Activated CD8-positive, alpha-beta memory T cell treated with anti-CD3 and anti-CD28 coated beads for 36 hours (primary cell): ENCODE results near the gene LAMTOR5. TPM values are rescaled to one million over a fixed set of nuclear protein-coding genes. Genes with fewer than 3 reads are reported as not detected.
"Not testable (repeated sequence)": the region's sequence is repeated elsewhere in the genome, so short reads cannot be mapped to it uniquely, and the experiment has no call there.

Experiments used
- CTCF ChIA-PET: fragments of 350-600 bp; sonication (Branson Sonifier 250); formaldehyde crosslinking; loops from one replicate; lab custom pipeline; 2021; ENCODE audit warnings: antibody characterized with exemption; lab: Charles Lee
- POLR2A ChIA-PET: fragments of 350-600 bp; sonication (Branson Sonifier 250); formaldehyde crosslinking; loops from one replicate; lab custom pipeline; 2021; ENCODE audit warnings: antibody characterized with exemption; lab: Charles Lee
- total RNA-seq, 2 experiments: library from RNA; stranded (reverse); gene quantifications; one replicate each; pipeline ENCODE4 v1.2.3, GENCODE V29; 2021

LAMTOR5 gene
- 100 to 1,000 TPM; 165 to 173 TPM for total RNA-seq

GRCh38 chr1:110407260-110408210 is at the start of gene LAMTOR5:
Gene LAMTOR5 (minus strand): TSS chr1:110407694. CDS start chr1:110407620, 74 bp downstream.
- POLR2A ChIA-PET = interaction anchor here (0.8 to 1.4 kb wide), 4 partner anchors 10 to 557 kb away, joined by 3 to 5 read pairs (median 3); partner anchors contain the start of gene RBM15
- CTCF ChIA-PET = interaction anchor here (1.0 to 2.7 kb wide), 5 partner anchors 53 to 205 kb away, joined by 3 to 13 read pairs (median 8); no protein-coding TSS in a partner anchor

GRCh38 chr1:110457206-110457605 is 49.7 kb upstream of the LAMTOR5 start:
- POLR2A ChIA-PET = no interaction called here
- CTCF ChIA-PET = interaction anchor here (0.6 to 1.8 kb wide), 3 partner anchors 49 to 250 kb away, joined by 3 to 5 read pairs (median 4); no protein-coding TSS in a partner anchor

- POLR2A ChIA-PET = no interaction called here
- CTCF ChIA-PET = interaction anchor here (1.3 kb wide), 1 partner anchor 252 kb away, joined by 5 read pairs; no protein-coding TSS in a partner anchor
Measured at GRCh38 chr1:110455151-110455550, 47.7 kb upstream of the LAMTOR5 start.

DNA sequence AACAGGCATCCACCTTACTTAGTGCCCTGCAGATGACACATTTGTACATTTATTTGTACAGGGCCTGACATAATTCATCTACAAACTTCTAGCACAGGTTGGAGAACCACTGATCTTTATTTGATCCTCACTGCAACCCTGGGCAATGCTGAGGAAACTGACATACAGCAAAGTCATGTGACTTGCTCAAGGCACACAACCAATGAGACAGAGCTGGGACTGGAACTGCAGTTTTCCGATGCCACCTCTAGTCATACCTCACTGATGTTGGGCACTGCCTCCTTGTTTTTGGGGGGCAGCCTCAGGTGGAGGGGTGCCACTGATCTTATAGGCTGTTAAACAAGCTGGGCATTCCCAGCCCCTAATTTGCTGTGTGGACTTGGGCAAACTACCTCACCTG is 46.8 kb upstream of the LAMTOR5 start:
- POLR2A ChIA-PET = no interaction called here
- CTCF ChIA-PET = interaction anchor here (1.3 kb wide), 1 partner anchor 251 kb away, joined by 5 read pairs; no protein-coding TSS in a partner anchor

GRCh38 chr1:110453829-110454228 is 46.3 kb upstream of the LAMTOR5 start:
- POLR2A ChIA-PET = no interaction called here
- CTCF ChIA-PET = no interaction called here

DNA sequence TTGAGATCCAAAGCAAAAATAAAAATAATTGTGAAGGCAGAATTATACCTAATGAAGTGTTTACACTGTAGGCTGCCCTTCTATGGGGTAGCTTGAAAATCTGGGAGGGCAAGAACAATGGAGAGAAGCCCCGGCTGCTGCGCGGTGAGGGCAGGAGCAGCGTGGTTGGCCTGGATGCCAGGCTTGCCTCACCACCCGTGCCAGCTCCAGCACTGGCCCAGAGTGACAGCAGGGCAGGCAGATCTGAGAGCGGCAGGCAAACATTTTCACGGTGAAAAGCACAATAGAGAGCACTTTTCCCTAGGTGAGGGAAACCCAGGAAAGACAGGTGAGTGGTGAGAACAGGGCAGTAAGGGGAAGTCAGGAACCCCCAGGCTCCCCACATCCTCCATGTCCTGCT is 44.8 kb upstream of the LAMTOR5 start:
- POLR2A ChIA-PET = no interaction called here
- CTCF ChIA-PET = no interaction called here

DNA sequence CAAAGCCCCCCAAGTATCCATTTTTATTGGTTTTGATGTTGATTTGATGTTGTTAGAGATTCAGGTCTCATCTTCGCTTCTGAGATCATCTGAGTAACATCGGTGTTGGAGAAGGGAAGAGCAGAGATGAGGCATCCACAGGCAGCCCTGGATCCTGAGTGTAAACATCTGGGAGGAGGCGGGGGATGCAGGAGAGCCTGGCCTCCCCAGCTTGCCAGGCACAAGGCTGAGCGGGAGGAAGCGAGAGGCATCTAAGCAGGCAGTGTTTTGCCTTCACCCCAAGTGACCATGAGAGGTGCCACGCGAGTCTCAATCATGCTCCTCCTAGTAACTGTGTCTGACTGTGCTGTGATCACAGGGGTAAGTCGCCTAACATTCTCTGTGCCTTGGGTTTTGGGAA is 43.4 kb upstream of the LAMTOR5 start, which contains the start of gene PROK1:
Gene PROK1, plus strand, starts transcription at position 221 of the 400 bp plus-strand sequence. Its CDS starts 68 bp downstream, at position 289.
- ChIA-PET CTCF (no interaction called here), POLR2A (no interaction called here)

DNA sequence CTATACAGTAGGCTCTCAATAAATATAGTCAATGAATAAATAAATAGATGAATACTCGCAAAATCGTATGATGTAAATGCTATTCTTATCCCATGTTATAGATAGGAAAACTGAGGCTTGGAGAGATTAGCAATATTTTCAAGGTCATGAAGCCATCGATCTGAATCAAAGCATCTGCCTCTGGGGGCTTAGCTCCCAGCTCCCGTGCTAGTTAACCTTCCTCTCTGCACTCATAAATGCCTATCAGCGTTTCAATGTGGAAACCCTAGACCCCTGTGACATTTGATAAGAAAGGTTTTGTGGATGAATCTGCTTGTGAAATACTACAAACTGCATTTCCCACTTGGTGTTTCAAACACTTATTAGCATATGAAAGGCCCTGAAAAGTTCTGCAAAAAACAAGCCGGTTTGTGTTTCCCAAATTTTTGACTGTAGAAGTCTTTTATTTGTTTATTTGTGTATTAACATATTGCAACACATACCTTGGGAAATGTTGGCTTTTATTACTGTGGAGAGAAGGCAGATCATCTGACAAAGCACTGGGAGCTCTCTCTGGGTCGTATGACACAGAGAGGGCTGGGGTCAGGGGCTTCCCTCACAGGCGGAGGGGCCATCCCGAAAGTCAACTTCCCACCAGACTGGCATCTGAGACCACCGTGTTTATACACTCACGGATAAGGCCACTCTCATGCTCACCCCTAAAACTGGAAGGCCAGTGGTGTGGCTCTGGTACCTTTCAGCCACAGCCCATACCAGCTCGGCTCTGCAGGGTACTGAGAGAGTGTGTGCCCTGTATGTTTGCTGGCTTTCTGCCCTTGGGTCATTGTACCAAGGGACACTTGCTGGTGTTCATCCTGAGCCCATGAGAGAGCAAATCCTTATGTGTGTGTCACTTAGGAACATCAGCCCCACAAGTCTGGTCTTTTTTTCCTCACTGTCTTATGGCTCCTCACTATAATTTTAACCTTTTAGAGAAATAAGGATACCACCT is 42.5 kb upstream of the LAMTOR5 start:
- CTCF ChIA-PET = no interaction called here
- POLR2A ChIA-PET = no interaction called here

DNA sequence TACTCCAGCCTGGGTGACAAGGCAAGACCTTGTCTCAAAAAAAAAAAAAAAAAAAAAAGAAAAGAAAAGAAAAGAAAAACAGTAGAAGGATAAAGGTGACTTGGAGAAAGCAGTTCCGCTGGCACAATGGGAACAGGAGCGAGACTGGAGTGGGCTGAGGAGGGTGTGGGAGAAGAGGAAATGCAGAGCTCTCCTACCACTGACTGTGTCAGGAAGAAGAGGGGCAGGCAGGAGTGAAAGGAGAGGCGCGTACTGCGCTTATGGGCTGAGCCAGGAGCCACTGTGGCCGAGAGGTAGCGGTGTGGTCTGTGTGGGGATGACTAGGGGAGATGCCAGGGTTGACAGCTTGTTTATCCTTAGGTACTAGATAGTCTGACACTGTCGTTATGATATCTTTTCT is 37.1 kb upstream of the LAMTOR5 start:
- POLR2A ChIA-PET = no interaction called here
- CTCF ChIA-PET = no interaction called here

- ChIA-PET POLR2A (no interaction called here), CTCF (interaction anchor here (1.3 kb wide), 1 partner anchor 16 kb away, joined by 5 read pairs; no protein-coding TSS in a partner anchor)
Measured at GRCh38 chr1:110443451-110443850, 36.0 kb upstream of the LAMTOR5 start.

DNA sequence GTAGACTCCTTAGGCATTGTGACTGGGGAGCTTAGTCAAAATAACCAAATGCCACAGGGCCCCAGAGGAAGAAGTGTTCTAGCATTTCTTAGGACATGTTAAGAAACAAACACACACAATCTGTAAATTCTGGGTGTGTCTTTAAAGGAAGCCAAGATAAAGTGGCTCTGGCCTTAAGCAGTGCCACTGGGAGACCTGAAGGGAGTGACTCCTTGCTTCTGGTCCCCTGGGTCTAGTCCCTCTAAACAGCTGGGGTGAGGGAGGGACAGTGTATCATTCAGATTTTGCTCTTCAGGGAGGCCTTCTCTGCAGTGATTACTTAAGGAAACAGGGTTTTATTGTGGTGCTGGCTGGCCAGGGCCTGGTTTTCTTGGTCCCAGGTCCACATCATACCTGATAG is 34.4 kb upstream of the LAMTOR5 start:
- POLR2A ChIA-PET = no interaction called here
- CTCF ChIA-PET = interaction anchor here (0.6 kb wide), 1 partner anchor 17 kb away, joined by 3 read pairs; no protein-coding TSS in a partner anchor

GRCh38 chr1:110440877-110441276 is 33.4 kb upstream of the LAMTOR5 start:
- ChIA-PET CTCF (interaction anchor here (1.0 kb wide), 1 partner anchor 19 kb away, joined by 3 read pairs; no protein-coding TSS in a partner anchor), POLR2A (no interaction called here)

DNA sequence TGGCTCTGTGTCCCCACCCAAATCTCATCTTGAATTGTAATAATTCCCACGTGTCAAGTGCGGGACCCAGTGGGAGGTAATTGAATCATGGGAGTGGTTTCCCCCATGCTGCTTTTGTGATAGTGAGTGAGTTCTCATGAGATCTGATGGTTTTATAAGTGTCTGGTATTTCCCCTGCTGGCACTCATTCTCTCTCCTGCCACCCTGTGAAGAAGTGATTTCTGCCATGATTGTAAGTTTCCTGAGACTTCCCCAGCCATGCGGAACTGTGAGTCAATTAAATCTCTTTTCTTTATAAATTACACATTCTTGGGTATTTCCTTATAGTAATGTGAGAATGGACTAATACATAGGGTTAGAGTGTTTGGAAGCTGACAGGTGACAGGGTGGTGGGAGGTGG is 32.4 kb upstream of the LAMTOR5 start:
- POLR2A ChIA-PET = not testable (repeated sequence)
- CTCF ChIA-PET = interaction anchor here (1.0 kb wide), 1 partner anchor 21 kb away, joined by 3 read pairs; no protein-coding TSS in a partner anchor

GRCh38 chr1:110438893-110439292 is 31.4 kb upstream of the LAMTOR5 start:
- CTCF ChIA-PET = no interaction called here
- POLR2A ChIA-PET = no interaction called here

GRCh38 chr1:110437645-110438299 is 30.3 kb upstream of the LAMTOR5 start:
- POLR2A ChIA-PET, CTCF ChIA-PET: not testable (repeated sequence)

DNA sequence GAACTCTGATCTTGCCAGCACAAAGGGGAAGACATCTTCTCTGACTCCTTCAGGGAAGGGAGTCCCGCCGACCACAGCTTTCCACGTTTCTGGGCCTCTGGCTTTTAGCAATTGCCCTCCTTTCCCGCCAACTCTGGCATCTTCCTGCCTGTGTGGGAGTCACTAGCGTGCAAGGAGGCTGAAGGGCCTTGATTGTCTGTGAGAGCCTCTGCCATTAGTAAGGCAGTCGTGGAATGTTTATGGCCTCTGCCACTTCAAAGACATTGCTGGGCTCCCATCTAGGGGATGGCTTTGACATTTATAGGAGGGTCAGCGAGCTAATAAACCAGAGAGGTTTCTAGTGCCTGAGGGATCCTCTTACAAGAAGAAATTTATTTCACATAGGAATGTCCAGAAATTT is 29.1 kb upstream of the LAMTOR5 start:
- ChIA-PET POLR2A (no interaction called here), CTCF (interaction anchor here (0.7 kb wide), 1 partner anchor 62 kb away, joined by 3 read pairs; no protein-coding TSS in a partner anchor)

GRCh38 chr1:110434946-110435345 is 27.5 kb upstream of the LAMTOR5 start:
- CTCF ChIA-PET = interaction anchor here (1.7 kb wide), 1 partner anchor 25 kb away, joined by 4 read pairs; no protein-coding TSS in a partner anchor
- POLR2A ChIA-PET = no interaction called here

DNA sequence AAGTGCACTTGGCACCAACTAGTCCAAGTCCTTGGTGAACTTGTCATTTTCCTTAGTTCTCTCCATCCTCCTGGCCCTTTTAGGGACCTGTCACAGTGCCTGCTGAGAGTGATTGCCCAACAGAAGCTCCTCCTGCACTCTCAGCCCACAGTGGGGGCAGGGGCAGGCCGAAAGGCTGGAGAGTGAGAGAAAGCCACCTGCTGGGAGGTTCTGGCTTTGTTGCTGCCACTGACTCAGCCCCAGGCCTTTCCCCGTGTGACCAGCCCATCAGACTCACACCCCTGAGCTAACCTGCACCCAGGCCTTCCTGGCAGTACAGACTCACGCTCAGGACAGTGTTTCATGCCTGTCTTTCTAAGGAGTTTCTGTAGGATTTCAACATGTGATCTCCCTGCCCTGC is 26.3 kb upstream of the LAMTOR5 start:
- POLR2A ChIA-PET = no interaction called here
- CTCF ChIA-PET = interaction anchor here (1.7 kb wide), 1 partner anchor 27 kb away, joined by 4 read pairs; no protein-coding TSS in a partner anchor
